PFSK-1 (cell line): ENCODE measurements around the gene LRRC53.

Source experiments
- FOXP2 ChIP-seq: optimal IDR thresholded peaks from 2 replicates; pipeline ENCODE3; 2011; ENCODE audit warnings: borderline replicate concordance, control low read depth, inconsistent platforms; ENCODE audit not compliant: insufficient read depth; ENCODE audit errors: extremely low read length, extremely low read depth
- POLR2AphosphoS5 ChIP-seq: IDR thresholded peaks from 2 replicates; pipeline ENCODE4 v1.6.1; 2012; ENCODE audit warnings: low read depth, mild to moderate bottlenecking, control low read depth, low read length, moderate library complexity
- REST ChIP-seq, 2 experiments: IDR thresholded peaks; 2 replicates each; pipeline versions ENCODE4 v1.6.1 to v1.8.0; 2011 to 2012; ENCODE audit warnings: low read depth in 2 of 2, low read length in 2 of 2, control low read depth in 1 of 2, inconsistent platforms in 1 of 2, mild to moderate bottlenecking in 1 of 2, moderate library complexity in 1 of 2; ENCODE audit not compliant: insufficient read depth in 1 of 2
- SIN3A ChIP-seq: IDR thresholded peaks from 2 replicates; pipeline ENCODE4 v1.6.1; 2012; ENCODE audit warnings: mild to moderate bottlenecking, low read length, moderate library complexity, borderline replicate concordance; ENCODE audit not compliant: insufficient read depth
- TAF1 ChIP-seq: IDR thresholded peaks from 2 replicates; pipeline ENCODE4 v1.6.1; 2012; ENCODE audit warnings: low read length, control low read depth, borderline replicate concordance; ENCODE audit not compliant: insufficient read depth

LRRC53 gene

GRCh38 chr1:74531796-74532195, 19.4 kb upstream of the LRRC53 start:
- TF ChIP-seq TAF1: no peak
- no peak for TF ChIP-seq REST (IDR thresholded peaks at IDR 0.05; ENCODE audit: insufficient read depth in 1 of 2, low read depth in 2 of 2, low read length in 2 of 2)
- TF ChIP-seq POLR2AphosphoS5: no peak
- TF ChIP-seq SIN3A: no peak
- TF ChIP-seq FOXP2: no peak

- no peak for TF ChIP-seq POLR2AphosphoS5
- TF ChIP-seq REST (IDR thresholded peaks at IDR 0.05; ENCODE audit: insufficient read depth in 1 of 2, low read depth in 2 of 2, low read length in 2 of 2): no peak
- TF ChIP-seq SIN3A: no peak
- no peak for TF ChIP-seq FOXP2
- TF ChIP-seq TAF1: no peak
Observed at GRCh38 chr1:74530892-74531291, 18.5 kb upstream of the LRRC53 start.

GRCh38 chr1:74528123-74528522, 15.7 kb upstream of the LRRC53 start:
- no peak for TF ChIP-seq FOXP2
- TF ChIP-seq TAF1: no peak
- no peak for TF ChIP-seq POLR2AphosphoS5
- TF ChIP-seq REST (IDR thresholded peaks at IDR 0.05; ENCODE audit: insufficient read depth in 1 of 2, low read depth in 2 of 2, low read length in 2 of 2): no peak
- no peak for TF ChIP-seq SIN3A

- TF ChIP-seq POLR2AphosphoS5 (no peak), TAF1 (no peak), SIN3A (no peak), FOXP2 (no peak), REST (IDR thresholded peaks at IDR 0.05; ENCODE audit: insufficient read depth in 1 of 2, low read depth in 2 of 2, low read length in 2 of 2) (no peak)
Observed at GRCh38 chr1:74526708-74527107, 14.3 kb upstream of the LRRC53 start.
